OCI-LY3 (cell line): Measurements from ENCODE around the gene PYY.

Experiments used
- CTCF ChIP-seq: fragments of 200-600, 300-600 bp; sonication (generic); IDR thresholded peaks from 2 replicates; pipeline ENCODE4 v1.5.1; 2014; ENCODE audit warnings: antibody characterized with exemption, low read length, low read depth
- EZH2phosphoT487 ChIP-seq: fragments of 200-600 bp; shearing (Covaris generic); IDR thresholded peaks from 2 replicates; pipeline ENCODE4 v1.6.1; 2018; ENCODE audit warnings: antibody characterized with exemption, mixed run types, low read depth

GRCh38 chr17:43945074-43945829 is 8.5 kb downstream of the PYY start:
- TF ChIP-seq CTCF (no peak), EZH2phosphoT487 (no peak)
